Retinal pigment epithelial cell (primary cell): ENCODE measurements around the gene MSI2.

Experiments
- DNase-seq: peaks from one replicate; pipeline ENCODE4 v3.0.0-alpha.2; 2010; ENCODE audit warnings: low read depth
- H3K4me3 ChIP-seq: 2 replicates; pipeline ENCODE4 v1.5.1; 2011; ENCODE audit warnings: mild to moderate bottlenecking, low read length, control low read depth, moderate library complexity
- TF ChIP-seq, protein P1 (sequence below): conservative IDR thresholded peaks from 2 replicates; pipeline ENCODE4 v1.5.1; 2011; ENCODE audit warnings: low read depth, low read length, control low read depth, inconsistent platforms

MSI2 gene

DNA sequence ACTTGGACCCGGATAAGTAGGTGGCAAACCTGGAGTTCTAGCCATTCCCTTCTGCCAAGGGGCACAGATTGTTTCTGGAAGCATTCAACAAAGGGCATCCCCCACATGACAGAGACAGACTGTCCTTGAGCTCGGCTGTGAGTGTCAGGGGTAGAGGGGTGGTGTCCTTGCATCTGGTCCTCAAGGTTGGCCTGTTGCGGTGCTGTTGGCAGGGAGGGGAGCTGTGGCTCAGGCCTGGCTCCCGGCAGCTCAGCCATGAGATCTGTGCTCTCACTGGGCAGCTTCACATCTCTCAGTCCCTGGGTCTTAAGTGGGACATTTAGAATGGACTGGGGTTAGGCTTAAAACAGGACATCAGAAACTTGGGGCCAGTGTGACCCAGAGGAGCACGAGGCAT lies 468.4 kb downstream of the MSI2 start:
- TF ChIP-seq, protein P1, sequence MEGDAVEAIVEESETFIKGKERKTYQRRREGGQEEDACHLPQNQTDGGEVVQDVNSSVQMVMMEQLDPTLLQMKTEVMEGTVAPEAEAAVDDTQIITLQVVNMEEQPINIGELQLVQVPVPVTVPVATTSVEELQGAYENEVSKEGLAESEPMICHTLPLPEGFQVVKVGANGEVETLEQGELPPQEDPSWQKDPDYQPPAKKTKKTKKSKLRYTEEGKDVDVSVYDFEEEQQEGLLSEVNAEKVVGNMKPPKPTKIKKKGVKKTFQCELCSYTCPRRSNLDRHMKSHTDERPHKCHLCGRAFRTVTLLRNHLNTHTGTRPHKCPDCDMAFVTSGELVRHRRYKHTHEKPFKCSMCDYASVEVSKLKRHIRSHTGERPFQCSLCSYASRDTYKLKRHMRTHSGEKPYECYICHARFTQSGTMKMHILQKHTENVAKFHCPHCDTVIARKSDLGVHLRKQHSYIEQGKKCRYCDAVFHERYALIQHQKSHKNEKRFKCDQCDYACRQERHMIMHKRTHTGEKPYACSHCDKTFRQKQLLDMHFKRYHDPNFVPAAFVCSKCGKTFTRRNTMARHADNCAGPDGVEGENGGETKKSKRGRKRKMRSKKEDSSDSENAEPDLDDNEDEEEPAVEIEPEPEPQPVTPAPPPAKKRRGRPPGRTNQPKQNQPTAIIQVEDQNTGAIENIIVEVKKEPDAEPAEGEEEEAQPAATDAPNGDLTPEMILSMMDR, result no peak
- DNase-seq, result no peak
- no peak overlapping the region for H3K4me3 ChIP-seq

DNA sequence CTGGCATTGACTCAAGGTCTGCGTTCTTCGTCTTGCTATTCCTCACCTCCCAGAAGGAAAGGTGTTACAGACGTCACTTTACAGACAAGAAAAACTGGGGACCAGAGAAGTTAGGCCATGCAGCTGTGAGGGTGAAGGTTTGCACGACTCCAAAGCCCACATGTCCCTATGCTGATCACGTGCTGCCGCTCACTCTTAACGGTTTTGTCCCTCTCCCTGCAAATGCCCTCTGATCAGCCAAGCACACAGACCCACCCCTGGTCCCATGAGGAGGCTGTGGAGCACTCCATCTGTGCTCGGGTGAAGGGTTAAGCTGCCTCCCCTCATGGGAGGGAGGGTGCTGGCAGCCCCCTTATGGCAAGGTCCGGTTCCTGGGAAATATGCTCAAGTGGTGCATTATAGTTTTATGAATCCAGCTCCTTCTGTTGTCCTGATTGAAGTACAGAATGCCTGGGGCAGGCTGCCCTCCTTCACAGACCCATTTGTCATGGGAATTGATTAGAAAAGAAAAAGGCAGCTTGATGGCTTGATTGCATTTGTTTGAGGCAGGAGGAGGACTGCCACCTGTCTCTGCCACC lies 470.0 kb downstream of the MSI2 start:
- DNase-seq, result no peak
- H3K4me3 ChIP-seq, result no peak overlapping the region
- TF ChIP-seq, protein P1, result no peak

DNA sequence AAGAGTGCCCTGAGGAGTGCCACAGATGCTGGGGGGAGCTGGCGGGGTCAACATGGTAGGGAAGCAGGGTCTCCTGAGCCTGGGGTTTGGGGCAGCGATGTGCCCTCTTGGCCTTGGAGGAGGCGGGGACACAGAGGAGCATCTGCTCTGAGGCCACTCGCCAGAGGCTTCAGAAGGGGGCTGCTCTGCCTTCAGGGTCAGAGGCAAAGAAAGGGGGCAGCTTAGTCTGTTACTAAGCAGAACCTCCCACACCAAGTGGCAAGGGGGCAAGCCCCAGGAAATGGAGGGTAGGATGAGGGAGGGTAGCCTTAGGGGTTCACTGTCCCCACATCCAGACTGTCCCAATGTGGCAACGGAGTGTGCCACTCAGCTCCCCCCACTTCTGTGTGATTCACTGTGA lies 470.5 kb downstream of the MSI2 start:
- H3K4me3 ChIP-seq, result no peak overlapping the region
- TF ChIP-seq, protein P1, result no peak
- no peak for DNase-seq

DNA sequence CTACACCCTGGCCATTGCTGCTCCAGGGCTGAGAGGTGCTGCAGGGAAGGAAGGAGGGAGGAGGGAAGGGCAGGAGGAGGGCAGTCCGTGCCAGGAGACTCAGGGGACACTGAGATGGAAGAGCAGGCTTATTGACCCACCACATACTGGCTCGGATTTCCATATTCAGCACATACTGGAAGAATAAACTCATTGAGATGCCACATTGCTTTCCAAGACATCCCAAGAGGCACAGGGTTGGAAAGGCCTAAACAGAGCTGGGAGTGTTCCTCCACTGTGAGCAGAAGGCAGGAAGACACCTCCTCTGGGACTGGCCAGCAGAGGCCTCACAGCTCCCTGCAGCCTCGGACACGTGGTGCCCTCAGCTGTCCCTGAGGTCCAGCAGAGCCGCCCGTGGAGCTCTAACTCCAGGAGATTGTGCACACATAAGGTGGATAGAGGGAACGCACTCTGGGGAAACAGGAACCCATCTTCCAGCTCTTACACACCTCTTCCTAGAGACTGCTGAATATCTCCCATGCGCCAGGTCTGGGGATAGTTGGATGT lies 471.4 kb downstream of the MSI2 start:
- no peak overlapping the region for H3K4me3 ChIP-seq
- TF ChIP-seq, protein P1, result no peak
- no peak for DNase-seq

DNA sequence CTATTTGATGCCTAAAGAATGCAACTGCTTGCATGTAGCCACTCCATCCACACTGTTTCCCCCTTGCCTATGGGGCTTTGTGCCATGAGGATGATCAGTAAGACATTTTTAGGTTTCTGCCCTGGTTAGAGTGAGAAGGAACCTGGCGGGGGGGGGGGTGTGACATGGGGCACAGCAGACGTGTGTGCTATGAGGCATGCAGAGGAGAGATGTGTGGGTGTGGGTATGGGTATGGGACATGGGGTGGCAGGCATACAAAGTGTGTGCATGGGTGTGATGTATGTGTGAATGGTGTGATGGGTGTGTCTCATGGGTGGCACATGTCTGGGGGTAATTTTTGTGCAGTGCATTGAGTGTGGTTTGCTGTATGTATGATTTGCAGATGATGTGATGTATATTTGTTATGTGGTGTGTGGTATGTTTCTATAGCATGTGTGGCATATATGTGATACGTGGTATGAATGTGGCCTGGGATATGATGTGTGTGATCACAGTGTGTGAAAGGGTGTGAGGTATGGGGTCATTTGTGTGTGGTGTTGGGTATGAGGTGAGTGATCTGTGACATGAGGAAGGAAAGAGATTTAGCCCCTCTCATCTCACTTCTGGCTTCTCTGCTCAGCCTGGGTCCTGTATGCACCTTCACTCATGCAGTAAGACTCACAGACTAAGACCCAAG lies 473.8 kb downstream of the MSI2 start:
- no peak for DNase-seq
- TF ChIP-seq, protein P1, result no peak
- no peak overlapping the region for H3K4me3 ChIP-seq

DNA sequence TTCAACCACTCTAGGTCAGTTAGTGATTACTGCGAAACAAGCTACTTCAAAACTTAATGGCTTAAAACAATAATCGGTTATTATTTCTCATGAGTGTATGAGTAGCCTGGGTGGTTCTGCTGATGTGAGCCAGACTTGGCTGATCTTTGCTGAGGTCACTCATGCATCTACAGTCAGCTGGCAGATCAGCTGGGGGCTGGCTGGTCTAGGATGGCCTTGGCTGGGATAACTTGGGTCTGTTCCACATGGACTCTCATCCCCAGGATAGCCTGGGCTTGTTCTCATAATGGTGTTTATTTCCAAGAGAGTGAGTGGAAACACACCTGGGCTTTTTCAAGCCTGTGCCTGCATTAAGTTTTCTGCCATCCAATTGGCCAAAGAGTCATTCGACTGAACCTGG lies 475.7 kb downstream of the MSI2 start:
- no peak for DNase-seq
- H3K4me3 ChIP-seq, result no peak overlapping the region
- TF ChIP-seq, protein P1, result no peak

DNA sequence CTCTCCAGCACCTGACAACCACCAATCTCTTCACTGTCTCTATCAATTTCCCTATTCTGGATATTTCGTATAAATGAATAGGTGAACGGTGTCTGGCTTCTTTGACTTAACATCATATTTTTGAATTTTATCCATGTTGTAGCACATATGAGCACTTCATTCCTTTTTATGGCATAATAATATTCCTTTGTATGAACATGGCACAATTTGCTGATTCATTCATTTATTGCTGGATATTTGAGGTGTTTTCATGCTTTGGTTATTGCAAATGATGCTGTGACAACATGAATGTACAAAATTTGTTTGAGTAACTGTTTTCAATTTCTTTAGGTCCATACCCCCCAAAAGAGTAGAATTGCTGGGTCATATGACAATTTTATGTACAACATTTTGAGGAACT lies 476.8 kb downstream of the MSI2 start:
- no peak for DNase-seq
- TF ChIP-seq, protein P1, result no peak
- H3K4me3 ChIP-seq, result no peak overlapping the region
